ENCODE results near the gene ITPKC.

Gene ITPKC

GRCh38 chr19:40697007-40697406, 19.9 kb upstream of the ITPKC start:
- no peak overlapping the region for H3K4me2 ChIP-seq (ENCODE audit: low read length)
- no peak overlapping the region for H3K27ac ChIP-seq (ENCODE audit: low read depth, low read length)
- no peak for DNase-seq
- H3K4me1 ChIP-seq (ENCODE audit: control insufficient read depth, low read depth, low read length), result peaks cover 1% of the 10 kb centered on the region
- H4K5ac ChIP-seq (ENCODE audit: low read length), result no peak overlapping the region
- no peak overlapping the region for H4K8ac ChIP-seq (ENCODE audit: low read depth, low read length)
- H2BK5ac ChIP-seq (ENCODE audit: low read length), result no peak overlapping the region
- no CpG with 5 or more reads among the region's 6 CpGs for WGBS (ENCODE audit: extremely low coverage, insufficient coverage, low lambda C conversion rate)
- H2AK5ac ChIP-seq (ENCODE audit: low read length), result no peak overlapping the region
- no peak overlapping the region for H3K4me3 ChIP-seq (ENCODE audit: low read length)
- H3K9ac ChIP-seq (ENCODE audit: low read length), result no peak overlapping the region
- peaks cover 5% of the 10 kb centered on the region for H3K36me3 ChIP-seq (ENCODE audit: control insufficient read depth, insufficient read depth, low read length)
- H3K18ac ChIP-seq (ENCODE audit: low read length), result no peak overlapping the region
- H2BK15ac ChIP-seq (replicated peaks; ENCODE audit: low read depth), result no peak overlapping the region
- H3K23ac ChIP-seq (ENCODE audit: low read length), result no peak overlapping the region
- no peak overlapping the region for H2BK120ac ChIP-seq (ENCODE audit: low read depth, low read length)
- H3K79me2 ChIP-seq (ENCODE audit: control insufficient read depth, insufficient read depth, low read length), result no peaks in the 10 kb centered on the region
- no peak overlapping the region for H3K4ac ChIP-seq (ENCODE audit: low read depth, low read length)
- no peaks in the 10 kb centered on the region for H3K79me1 ChIP-seq (ENCODE audit: low read length)
- H3K27me3 ChIP-seq (ENCODE audit: insufficient read depth, low read length, poor library complexity), result no peaks in the 10 kb centered on the region
- no peak overlapping the region for H3K56ac ChIP-seq (ENCODE audit: low read length)

- H3K23ac ChIP-seq (ENCODE audit: low read length), result no peak overlapping the region
- no peak overlapping the region for H3K9ac ChIP-seq (ENCODE audit: low read length)
- no peaks in the 10 kb centered on the region for H3K27me3 ChIP-seq (ENCODE audit: insufficient read depth, low read length, poor library complexity)
- DNase-seq, result peak; percentile 30
- no peaks in the 10 kb centered on the region for H3K79me1 ChIP-seq (ENCODE audit: low read length)
- no peak overlapping the region for H4K8ac ChIP-seq (ENCODE audit: low read depth, low read length)
- WGBS (ENCODE audit: extremely low coverage, insufficient coverage, low lambda C conversion rate), result no CpG with 5 or more reads among the region's 9 CpGs
- H3K4me2 ChIP-seq (ENCODE audit: low read length), result no peak overlapping the region
- no peak overlapping the region for H2BK5ac ChIP-seq (ENCODE audit: low read length)
- H3K4ac ChIP-seq (ENCODE audit: low read depth, low read length), result no peak overlapping the region
- H3K56ac ChIP-seq (ENCODE audit: low read length), result no peak overlapping the region
- no peak overlapping the region for H3K4me3 ChIP-seq (ENCODE audit: low read length)
- peaks cover 5% of the 10 kb centered on the region for H3K36me3 ChIP-seq (ENCODE audit: control insufficient read depth, insufficient read depth, low read length)
- peaks cover 1% of the 10 kb centered on the region for H3K4me1 ChIP-seq (ENCODE audit: control insufficient read depth, low read depth, low read length)
- H2AK5ac ChIP-seq (ENCODE audit: low read length), result no peak overlapping the region
- no peak overlapping the region for H2BK15ac ChIP-seq (replicated peaks; ENCODE audit: low read depth)
- H4K5ac ChIP-seq (ENCODE audit: low read length), result no peak overlapping the region
- no peak overlapping the region for H3K27ac ChIP-seq (ENCODE audit: low read depth, low read length)
- H3K79me2 ChIP-seq (ENCODE audit: control insufficient read depth, insufficient read depth, low read length), result no peaks in the 10 kb centered on the region
- H2BK120ac ChIP-seq (ENCODE audit: low read depth, low read length), result no peak overlapping the region
- H3K18ac ChIP-seq (ENCODE audit: low read length), result no peak overlapping the region
Observed at GRCh38 chr19:40700083-40700482, 16.8 kb upstream of the ITPKC start.

DNA sequence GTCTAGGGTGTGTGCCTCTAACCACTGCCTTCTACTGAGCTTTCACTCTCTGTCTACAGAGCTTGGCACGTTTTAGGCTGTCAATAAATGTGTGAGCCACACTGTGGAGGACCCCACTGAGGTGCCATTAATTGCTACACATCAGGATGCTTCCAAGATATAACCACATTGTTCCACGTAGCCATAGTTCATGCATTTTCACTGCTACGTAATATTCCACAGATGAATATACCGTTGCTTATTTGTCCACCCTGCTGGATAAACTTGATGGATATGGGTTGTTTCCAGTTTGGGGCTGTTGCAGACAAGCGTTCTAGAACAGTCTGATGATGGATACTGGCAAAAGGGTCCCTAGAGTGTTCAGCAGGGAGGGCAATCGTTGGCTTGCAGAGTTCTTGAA, 15.2 kb upstream of the ITPKC start:
- Histone ChIP-seq H4K8ac (ENCODE audit: low read depth, low read length) (no peak overlapping the region), H4K5ac (ENCODE audit: low read length) (no peak overlapping the region), H3K4me1 (ENCODE audit: control insufficient read depth, low read depth, low read length) (peaks cover 1% of the 10 kb centered on the region), H3K79me2 (ENCODE audit: control insufficient read depth, insufficient read depth, low read length) (no peaks in the 10 kb centered on the region), H3K4me2 (ENCODE audit: low read length) (no peak overlapping the region), H3K9ac (ENCODE audit: low read length) (no peak overlapping the region), H2BK5ac (ENCODE audit: low read length) (no peak overlapping the region), H3K4me3 (ENCODE audit: low read length) (no peak overlapping the region), H2BK15ac (replicated peaks; ENCODE audit: low read depth) (no peak overlapping the region), H3K27me3 (ENCODE audit: insufficient read depth, low read length, poor library complexity) (no peaks in the 10 kb centered on the region), H3K4ac (ENCODE audit: low read depth, low read length) (no peak overlapping the region), H3K36me3 (ENCODE audit: control insufficient read depth, insufficient read depth, low read length) (peaks cover 5% of the 10 kb centered on the region), H3K27ac (ENCODE audit: low read depth, low read length) (no peak overlapping the region), H3K79me1 (ENCODE audit: low read length) (no peaks in the 10 kb centered on the region), H3K23ac (ENCODE audit: low read length) (no peak overlapping the region), H3K18ac (ENCODE audit: low read length) (no peak overlapping the region), H2AK5ac (ENCODE audit: low read length) (no peak overlapping the region), H2BK120ac (ENCODE audit: low read depth, low read length) (no peak overlapping the region), H3K56ac (ENCODE audit: low read length) (no peak overlapping the region)
- DNase-seq, result no peak
- WGBS (ENCODE audit: extremely low coverage, insufficient coverage, low lambda C conversion rate), result no CpG with 5 or more reads among the region's 6 CpGs

DNA sequence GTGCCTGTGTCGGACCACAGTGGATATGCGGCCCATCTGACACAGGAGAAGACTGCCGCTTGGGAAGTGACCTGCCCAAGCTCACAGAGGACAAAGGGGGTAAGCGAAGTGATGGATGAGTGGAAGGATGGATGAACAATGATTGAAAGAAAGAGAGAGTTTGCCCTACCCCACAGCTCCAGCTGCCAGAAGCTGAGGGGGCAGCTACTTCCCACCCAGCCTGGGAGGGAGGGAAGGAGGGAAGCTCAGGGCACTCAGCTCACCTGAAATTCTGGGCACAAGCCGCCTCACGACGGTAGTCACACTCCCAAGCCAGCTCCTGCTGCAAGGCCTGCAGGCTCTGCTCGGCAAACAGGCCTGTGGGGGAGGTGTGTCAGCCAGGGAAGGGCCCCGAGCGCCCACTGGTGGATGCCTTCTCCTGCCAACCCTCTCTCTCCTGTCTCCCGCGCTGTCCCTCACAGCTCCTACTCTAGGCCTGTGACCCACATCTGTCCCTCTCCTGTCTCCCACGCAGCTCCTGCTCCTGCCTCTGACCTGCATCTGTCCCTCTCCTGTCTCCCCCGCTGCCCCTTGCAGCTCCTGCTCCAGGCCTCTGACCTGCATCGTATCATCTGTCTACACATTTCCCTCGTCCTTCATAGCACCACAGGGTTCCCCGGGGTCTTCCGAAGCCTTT, 14.4 kb upstream of the ITPKC start:
- Histone ChIP-seq H3K36me3 (ENCODE audit: control insufficient read depth, insufficient read depth, low read length) (peaks cover 5% of the 10 kb centered on the region), H3K56ac (ENCODE audit: low read length) (peak overlapping the region; percentile 65), H2AK5ac (ENCODE audit: low read length) (no peak overlapping the region), H3K79me2 (ENCODE audit: control insufficient read depth, insufficient read depth, low read length) (no peaks in the 10 kb centered on the region), H3K27ac (ENCODE audit: low read depth, low read length) (no peak overlapping the region), H3K4me1 (ENCODE audit: control insufficient read depth, low read depth, low read length) (peaks cover 1% of the 10 kb centered on the region), H3K9ac (ENCODE audit: low read length) (peak overlapping the region; percentile 60), H3K4me3 (ENCODE audit: low read length) (no peak overlapping the region), H3K4me2 (ENCODE audit: low read length) (no peak overlapping the region), H3K27me3 (ENCODE audit: insufficient read depth, low read length, poor library complexity) (no peaks in the 10 kb centered on the region), H3K4ac (ENCODE audit: low read depth, low read length) (no peak overlapping the region), H2BK15ac (replicated peaks; ENCODE audit: low read depth) (no peak overlapping the region), H3K18ac (ENCODE audit: low read length) (no peak overlapping the region), H4K5ac (ENCODE audit: low read length) (no peak overlapping the region), H2BK120ac (ENCODE audit: low read depth, low read length) (no peak overlapping the region), H4K8ac (ENCODE audit: low read depth, low read length) (no peak overlapping the region), H3K23ac (ENCODE audit: low read length) (no peak overlapping the region), H3K79me1 (ENCODE audit: low read length) (no peaks in the 10 kb centered on the region), H2BK5ac (ENCODE audit: low read length) (no peak overlapping the region)
- DNase-seq, result peak; percentile 85
- no CpG with 5 or more reads among the region's 18 CpGs for WGBS (ENCODE audit: extremely low coverage, insufficient coverage, low lambda C conversion rate)

DNA sequence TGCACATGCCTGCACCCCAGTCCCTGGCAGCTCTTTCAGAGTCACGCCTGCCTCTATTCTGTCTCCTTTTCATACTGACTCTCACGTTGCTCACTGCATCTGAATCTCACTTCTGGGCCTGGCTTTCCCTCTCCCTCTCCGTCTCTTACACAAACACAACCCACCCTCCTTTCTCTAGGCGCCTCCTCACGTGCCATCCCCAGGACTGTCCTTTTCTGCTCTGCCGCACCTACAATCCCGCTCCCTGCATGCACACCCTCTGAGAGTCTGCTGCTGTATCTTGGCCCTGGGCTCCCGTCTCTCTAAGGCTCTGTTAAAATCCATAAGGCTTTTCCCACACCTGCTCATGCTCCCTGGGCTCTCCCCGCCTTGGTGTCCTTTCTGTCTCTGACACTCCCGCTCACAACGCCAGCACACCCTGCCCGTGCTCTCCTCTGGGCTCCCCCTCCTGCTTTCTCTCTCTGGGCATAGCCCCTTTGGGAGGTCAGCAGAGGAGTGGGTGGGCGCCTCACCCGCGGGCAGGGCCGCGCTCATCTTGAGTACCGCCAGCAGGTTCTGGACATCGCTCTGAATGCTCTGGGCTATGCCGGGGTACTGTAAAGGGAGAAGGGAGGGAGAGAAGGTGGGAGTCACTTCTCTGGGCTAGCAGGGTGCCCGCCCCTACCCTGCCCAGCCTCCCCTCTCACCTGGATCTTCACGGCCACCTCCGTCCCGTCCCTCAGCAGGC, 13.7 kb upstream of the ITPKC start:
- no peak overlapping the region for H2BK120ac ChIP-seq (ENCODE audit: low read depth, low read length)
- WGBS (ENCODE audit: extremely low coverage, insufficient coverage, low lambda C conversion rate), result no CpG with 5 or more reads among the region's 24 CpGs

More for the DNA sequence above, 13.7 kb upstream of the ITPKC start:
- H3K27ac ChIP-seq (ENCODE audit: low read depth, low read length), result no peak overlapping the region
- H3K4ac ChIP-seq (ENCODE audit: low read depth, low read length), result no peak overlapping the region
- H3K9ac ChIP-seq (ENCODE audit: low read length), result no peak overlapping the region
- H3K23ac ChIP-seq (ENCODE audit: low read length), result no peak overlapping the region
- H3K4me1 ChIP-seq (ENCODE audit: control insufficient read depth, low read depth, low read length), result peaks cover 1% of the 10 kb centered on the region
- no peak overlapping the region for H2AK5ac ChIP-seq (ENCODE audit: low read length)
- peaks cover 5% of the 10 kb centered on the region for H3K36me3 ChIP-seq (ENCODE audit: control insufficient read depth, insufficient read depth, low read length)
- no peak overlapping the region for H2BK5ac ChIP-seq (ENCODE audit: low read length)
- H3K27me3 ChIP-seq (ENCODE audit: insufficient read depth, low read length, poor library complexity), result no peaks in the 10 kb centered on the region
- H4K8ac ChIP-seq (ENCODE audit: low read depth, low read length), result no peak overlapping the region
- no peak overlapping the region for H2BK15ac ChIP-seq (replicated peaks; ENCODE audit: low read depth)
- H3K79me1 ChIP-seq (ENCODE audit: low read length), result no peaks in the 10 kb centered on the region
- no peak overlapping the region for H3K18ac ChIP-seq (ENCODE audit: low read length)
- H3K4me2 ChIP-seq (ENCODE audit: low read length), result no peak overlapping the region
- no peak for DNase-seq
- no peak overlapping the region for H4K5ac ChIP-seq (ENCODE audit: low read length)
- H3K79me2 ChIP-seq (ENCODE audit: control insufficient read depth, insufficient read depth, low read length), result no peaks in the 10 kb centered on the region
- H3K56ac ChIP-seq (ENCODE audit: low read length), result no peak overlapping the region
- no peak overlapping the region for H3K4me3 ChIP-seq (ENCODE audit: low read length)
